Neural progenitor cell (in vitro differentiated cells): ENCODE data around the gene LUZP1.

Source experiments
- EZH2 ChIP-seq: fragments of 200-600 bp; sonication (generic); IDR thresholded peaks from 2 replicates; pipeline ENCODE4 v1.6.1; 2017; ENCODE audit warnings: antibody characterized with exemption, mild to moderate bottlenecking, moderate library complexity
- TF ChIP-seq, protein P1 (sequence below): fragments of 200-600 bp; sonication (generic); IDR thresholded peaks from 2 replicates; pipeline ENCODE4 v1.5.1; 2017; ENCODE audit warnings: antibody characterized with exemption, mild to moderate bottlenecking

DNA sequence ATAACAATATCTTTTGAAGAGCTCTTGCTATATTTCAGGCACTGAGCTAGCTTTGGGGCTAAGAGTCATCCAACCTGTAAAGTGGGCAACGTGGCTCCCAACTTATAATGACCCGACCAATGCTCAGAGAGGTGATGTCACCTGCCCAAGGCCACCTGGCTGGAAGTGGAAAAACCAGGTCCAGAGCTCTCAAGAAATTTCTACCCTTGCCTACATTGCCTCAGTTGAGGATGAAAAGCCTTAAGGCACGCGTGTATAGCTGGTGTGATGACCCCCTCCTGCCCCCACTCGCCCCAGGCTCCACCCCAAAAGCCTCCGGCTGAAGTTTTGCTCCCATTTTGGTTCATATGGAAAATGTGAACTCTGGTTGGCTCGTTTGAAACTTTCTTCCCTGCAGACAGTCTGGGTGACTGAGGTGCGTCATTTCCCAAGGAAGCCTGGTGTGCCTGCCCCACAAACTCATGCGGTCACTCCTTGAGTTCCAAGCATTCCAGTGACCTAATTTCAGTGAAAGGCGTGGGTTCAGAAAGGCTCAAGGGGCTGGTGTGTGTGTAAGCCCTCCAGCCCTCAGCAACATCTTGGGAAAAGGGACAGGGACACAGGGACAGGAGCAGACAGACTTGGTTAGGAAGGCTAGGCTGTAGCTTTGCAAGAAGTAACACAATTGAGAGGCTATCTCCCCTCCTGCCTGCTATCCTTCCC, 28.1 kb upstream of the LUZP1 start:
- no peak for TF ChIP-seq EZH2
- TF ChIP-seq, protein P1, sequence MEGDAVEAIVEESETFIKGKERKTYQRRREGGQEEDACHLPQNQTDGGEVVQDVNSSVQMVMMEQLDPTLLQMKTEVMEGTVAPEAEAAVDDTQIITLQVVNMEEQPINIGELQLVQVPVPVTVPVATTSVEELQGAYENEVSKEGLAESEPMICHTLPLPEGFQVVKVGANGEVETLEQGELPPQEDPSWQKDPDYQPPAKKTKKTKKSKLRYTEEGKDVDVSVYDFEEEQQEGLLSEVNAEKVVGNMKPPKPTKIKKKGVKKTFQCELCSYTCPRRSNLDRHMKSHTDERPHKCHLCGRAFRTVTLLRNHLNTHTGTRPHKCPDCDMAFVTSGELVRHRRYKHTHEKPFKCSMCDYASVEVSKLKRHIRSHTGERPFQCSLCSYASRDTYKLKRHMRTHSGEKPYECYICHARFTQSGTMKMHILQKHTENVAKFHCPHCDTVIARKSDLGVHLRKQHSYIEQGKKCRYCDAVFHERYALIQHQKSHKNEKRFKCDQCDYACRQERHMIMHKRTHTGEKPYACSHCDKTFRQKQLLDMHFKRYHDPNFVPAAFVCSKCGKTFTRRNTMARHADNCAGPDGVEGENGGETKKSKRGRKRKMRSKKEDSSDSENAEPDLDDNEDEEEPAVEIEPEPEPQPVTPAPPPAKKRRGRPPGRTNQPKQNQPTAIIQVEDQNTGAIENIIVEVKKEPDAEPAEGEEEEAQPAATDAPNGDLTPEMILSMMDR: no peak
